NCI-H1436 (cell line): ENCODE data around the gene TTBK2.
"Not testable (repeated sequence)": the region's sequence is repeated elsewhere in the genome, so short reads cannot be mapped to it uniquely, and the experiment has no call there.

Experiments used
- DNase-seq: peaks from one replicate; lab custom pipeline; 2025; lab: John Stamatoyannopoulos, UW

Gene TTBK2

DNA sequence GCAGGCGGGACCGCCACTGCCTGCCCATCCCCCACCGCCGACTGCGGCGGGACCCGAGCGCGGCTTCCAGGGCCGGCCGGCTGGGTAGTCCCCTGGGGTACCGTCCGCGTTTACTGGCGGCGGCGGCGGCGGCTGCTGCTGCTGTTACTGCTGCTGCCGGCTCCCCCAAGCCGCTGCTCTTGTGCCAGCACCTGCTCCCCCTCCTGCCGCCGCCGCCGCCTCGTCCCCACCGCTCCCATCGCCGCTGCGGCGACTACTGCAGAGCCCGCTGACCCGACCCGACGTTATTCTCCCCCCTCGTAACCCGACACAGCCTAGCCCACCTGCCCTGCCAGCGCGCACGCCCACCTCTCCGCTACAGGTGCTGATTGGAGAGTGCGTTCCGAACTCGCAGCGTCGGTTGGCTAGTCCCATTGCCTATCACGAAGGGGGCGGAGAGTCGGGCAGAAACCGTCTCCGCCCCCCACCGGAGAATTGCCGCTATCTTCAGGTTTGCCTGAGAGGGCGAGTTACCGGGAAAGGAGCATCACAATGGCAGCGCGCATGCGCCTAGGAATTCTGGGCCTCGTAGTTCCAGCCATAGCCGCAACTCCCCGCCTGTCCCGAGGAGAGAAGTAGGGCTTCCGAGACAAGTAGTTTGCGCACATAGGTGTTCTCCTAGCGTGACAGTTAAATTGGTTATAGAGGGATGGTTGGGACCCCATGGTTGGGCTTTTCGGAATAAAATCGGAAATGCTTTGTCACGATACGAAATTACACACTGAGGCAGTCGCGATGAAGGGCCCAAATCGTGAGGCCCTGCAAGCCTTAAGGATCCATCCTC is at the start of gene TTBK2:
Gene TTBK2 (minus strand): TSS at position 260 of the 823 bp plus-strand sequence. CDS start 42,161 bp downstream, outside the sequence.
- peak; percentile 98 for DNase-seq

DNA sequence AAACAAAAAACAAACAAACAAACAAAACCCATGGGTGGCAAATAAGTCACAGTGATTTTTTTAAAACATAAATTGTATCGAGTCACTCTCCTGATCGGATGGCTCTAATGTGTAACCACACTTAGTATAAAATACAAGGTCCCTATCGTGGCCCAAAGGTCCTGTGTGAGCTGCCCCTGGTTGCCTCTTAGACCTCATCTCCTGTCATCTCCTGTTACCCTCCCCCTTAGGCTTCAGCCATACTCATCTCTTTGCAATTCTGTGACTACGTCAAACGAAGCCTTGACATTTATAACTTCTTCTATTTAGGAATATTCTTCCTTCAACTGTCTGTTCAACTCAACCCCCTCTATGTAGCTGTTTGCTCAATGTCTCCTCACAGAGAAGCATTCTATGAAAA is 43.9 kb upstream of the TTBK2 start:
- no peak for DNase-seq

DNA sequence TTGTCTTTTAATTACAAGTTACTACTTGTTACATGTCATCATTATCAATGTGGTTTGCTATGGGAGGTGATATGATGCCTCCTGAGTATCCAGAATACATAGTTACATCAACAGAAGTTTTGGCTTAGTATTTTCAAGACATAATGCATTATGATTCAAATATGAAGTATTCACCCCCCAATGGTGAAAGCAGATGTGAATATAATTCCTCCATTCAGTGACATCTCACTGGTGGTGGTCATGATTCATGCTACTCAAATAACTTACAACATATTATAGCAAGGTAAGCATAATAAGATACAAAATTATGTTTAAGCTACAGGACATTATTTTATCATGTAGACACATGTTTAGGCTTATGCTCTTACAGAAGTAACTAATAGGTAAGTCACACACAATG is 34.9 kb upstream of the TTBK2 start:
- DNase-seq, result no peak

DNA sequence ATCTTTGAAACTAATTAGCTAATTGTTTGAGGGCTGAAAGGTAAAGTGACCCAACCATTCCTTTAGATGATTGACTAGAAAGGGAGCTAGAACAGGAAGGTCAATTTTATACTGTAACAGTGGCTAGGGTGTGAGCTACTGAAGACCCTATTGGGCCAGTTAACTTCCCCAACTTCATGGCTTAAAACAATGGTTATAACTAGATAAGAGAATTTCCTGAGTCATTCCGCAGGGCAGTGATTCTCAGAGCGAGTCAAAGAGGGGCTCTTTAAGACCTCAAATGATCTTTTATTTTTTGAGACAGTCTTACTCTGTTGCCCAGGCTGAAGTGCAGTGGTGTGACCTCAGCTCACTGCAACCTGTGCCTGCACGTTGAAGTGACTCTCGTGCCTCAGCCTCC is 33.7 kb upstream of the TTBK2 start:
- no peak for DNase-seq

DNA sequence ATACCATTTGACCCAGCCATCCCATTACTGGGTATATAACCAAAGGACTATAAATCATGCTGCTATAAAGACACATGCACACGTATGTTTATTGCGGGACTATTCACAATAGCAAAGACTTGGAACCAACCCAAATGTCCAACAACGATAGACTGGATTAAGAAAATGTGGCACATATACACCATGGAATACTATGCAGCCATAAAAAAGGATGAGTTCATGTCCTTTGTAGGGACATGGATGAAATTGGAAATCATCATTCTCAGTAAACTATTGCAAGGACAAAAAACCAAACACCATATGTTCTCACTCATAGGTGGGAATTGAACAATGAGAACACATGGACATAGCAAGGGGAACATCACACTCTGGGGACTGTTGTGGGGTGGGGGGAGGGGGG is 28.3 kb upstream of the TTBK2 start:
- DNase-seq, result not testable (repeated sequence)

DNA sequence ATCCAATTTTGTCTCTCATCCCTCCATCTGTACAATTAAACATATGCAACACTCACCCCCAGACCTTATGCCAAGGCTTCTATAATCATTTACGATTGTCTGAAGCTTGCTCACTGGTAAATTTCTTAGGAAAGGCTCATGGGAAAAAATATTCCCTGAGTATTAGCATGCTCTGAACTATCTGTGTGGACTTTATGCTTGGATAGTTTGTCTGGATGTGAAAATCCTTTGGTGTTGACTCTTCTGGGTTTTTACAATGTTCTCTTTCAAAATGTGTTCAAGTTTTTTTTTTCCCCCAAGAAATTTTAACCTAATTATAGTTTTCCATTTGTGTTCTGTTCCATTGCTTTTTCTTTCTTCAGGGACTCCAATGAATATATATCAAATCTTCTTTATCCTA is 19.9 kb upstream of the TTBK2 start:
- DNase-seq, result no peak

DNA sequence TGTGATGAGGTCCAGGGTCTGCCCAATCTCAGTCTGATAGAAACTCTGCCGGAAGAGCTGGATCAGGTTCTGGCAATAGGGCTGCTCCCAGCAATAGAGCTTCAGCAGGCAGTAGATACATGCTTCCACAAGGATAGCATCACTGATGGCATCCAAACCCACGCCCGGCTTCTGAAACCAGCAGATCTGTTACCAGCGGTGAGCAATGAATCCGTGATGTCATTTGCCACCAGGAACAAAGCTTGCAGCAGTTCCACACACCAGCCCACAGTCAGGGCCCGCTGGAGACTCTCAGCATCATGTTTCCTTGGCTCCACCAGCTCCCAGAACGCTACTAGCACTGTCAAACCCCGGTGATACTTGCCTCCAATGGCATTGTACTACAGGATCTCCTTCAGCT is 19.3 kb upstream of the TTBK2 start:
- no peak for DNase-seq

DNA sequence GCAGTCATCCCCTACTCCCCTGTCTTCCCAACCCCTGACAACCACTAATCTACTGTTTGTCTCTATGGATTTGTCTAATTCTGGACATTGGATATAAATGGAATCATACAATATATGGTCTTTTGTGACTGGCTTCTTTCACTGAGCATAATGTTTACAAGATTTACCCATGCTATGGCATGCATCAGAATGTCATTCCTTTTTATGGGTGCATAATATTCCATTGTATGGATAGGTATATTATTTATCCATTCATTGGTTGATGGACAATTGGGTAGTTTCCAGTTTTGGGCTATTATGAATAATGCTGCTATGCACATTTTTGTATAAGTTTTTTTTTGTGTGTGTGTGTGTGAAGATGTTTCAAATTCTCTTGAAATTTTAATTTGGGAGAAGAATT is 16.6 kb upstream of the TTBK2 start:
- DNase-seq, result no peak

DNA sequence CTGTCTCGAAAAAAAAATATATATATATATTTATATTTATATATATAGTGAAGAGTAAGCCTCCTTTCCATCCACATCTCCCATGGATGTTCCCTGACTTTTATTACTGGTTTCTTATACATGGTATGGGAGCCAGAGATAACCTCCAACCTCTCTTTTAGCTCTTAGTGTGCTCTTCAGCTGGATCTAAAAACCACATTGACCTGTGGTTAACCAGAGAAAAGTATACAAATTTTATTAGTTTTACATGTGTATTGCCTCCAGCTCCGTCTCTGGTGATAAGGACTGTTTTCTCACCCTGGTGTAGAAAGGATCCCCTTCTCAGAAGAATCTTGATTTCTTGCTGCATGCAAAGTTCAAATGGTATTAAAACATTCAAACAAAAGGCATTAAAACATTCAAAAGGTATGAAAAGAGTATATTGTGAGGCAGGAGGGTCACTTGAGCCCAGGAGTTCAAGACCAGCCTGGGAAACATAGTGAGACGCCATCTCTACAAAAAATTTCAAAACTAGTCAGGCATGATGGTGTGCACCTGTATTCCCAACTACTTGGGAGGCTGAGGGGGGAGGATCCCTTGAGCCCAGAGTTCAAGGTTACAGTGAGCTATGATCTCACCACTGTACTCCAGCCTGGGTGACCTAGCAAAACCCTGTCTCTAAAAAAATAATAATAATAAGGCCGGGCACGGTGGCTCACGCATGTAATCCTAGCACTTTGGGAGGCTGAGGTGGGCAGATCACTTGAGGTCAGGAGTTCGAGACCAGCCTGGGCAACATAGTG is 13.5 kb upstream of the TTBK2 start:
- DNase-seq, result no peak

DNA sequence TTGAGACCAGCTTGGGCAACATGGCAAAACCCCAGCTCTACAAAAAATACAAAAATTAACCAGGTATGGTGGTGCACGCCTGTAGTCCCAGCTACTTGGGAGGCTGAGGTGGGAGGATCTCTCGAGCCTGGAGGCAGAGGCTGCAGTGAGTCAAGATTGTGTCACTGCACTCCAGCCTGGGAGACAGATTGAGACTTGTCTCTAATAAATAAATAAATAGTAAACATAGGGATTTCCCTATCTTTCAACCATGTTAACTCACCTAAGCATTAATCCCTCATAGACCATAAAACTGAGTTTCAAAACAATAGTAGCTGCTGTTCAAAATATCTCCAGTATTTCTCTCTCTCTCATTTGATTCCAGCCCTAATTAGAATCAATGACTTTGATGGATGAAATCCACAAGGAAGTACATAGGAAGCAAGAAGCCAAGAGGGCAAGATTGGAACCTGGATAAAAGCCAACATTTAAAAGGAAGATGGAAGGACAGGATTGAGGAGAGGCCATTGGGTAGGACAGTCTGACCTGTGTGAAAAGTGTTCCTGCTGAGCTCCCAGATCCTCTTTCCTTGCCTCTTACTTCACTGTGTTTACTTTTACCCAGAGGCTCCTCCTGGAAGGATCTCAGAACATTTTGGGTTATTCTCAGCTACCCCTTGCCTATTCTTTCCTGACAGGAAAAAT is 12.4 kb upstream of the TTBK2 start:
- no peak for DNase-seq

DNA sequence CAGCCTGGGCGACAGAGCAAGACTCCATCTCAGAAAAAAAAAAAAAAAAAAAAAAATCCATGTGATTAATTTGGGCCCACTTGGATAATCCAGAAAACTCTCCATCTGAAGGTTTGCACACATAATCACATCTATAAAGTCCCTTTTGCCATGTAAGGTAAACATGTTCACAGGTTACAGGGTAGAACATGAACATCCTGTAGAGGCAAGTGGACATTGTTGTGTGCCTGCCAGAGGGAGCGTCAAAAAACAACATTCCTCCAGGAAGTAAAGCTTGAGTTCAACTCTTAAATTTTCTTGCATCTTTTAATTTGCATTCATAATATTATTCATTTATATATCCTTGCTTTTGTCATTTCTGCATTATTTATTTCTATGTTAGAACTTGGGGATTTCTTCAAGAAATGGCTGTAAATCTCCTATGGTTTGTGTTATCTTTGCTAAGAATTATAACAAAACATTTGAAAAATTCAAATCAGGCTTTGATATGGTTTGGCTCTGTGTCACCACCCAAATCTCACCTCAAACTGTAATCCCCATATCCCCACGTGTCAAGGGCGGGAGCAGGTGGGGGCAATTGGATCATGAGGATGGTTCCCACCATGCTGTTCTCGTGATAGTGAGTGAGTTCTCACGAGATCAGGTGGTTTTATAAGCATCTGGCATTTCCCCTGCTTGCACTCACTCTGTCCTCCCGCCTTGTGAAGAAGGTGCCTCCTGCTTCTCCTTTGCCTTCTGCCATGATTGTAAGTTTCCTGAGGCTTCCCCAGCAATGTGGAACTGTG is 11.3 kb upstream of the TTBK2 start:
- DNase-seq, result no peak

DNA sequence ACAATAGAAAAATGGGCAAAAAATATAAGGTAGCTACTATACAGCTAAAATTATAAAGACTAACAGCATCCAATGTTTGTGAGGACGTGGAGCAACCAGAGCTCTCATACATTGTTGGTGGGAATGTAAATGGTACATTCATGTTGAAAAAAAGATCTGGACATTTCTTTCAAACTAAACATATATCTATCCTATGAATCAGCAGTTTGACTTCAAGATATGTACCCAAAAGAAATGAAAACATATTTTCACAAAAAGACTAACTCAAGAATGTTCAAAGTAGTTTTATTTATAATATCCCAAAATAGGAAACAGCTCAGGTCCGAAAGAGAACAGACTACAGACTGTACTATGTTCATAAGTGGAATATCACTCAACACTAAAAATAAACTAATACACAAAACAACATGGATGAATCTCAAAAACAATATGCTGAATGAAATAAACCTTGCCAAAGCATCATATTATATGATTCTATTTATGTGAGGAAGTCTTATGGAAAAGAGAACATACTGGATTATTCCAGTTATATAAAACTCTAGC is 8.8 kb upstream of the TTBK2 start:
- DNase-seq, result no peak

DNA sequence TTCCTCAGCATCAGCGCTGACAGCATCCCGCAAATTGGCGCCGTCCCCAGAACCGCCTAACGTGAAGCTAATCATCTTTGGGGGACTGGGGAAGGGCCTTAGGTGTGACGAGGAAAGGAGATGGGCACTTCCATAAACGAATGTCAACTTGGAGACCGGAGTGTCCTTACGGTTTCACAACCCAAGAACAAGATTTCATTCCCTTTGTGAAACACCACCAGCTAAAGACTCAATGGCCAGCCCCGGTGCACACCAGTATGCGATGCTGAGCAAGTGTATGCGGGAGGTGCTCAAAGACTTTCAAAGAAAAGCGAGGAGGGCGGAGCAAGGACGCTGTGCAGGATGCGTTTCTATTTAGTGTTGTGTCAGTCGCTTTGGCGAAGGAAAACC is 759 bp upstream of the TTBK2 start:
- DNase-seq, result no peak

DNA sequence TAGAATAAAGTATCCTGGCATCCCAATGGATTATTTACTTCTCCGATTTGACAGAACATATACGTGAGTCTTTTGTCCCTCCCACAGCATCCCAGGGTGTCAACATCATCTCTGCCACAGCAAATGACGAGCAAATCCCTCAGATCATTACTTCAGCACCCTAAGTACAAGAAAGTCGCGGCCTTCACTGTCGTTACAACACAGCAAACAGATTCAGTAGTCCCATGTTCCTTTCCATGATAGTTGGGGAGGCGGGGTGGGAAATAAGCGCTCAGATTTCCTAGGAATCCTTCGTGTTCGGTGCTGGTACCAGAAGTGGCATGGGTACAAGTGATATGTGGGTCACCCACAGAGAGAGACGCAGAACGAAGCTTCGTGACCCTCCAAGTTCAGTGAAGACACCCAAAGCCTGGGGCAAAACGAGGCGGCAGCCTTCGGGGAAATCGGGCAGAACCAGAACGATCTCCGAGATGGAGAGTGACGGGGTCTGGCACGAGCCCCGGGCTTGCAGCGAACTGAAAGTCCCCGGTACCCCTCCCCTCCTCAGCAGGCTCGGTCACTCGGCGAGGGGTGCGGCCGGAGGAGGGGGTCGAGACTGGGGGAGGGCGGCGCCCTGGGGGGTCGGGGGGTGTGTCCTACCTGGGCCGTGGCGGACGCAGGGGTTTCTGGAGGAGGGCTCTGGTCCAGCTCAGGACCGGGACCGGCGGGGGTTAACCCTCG is 619 bp downstream of the TTBK2 start:
- DNase-seq, result no peak

DNA sequence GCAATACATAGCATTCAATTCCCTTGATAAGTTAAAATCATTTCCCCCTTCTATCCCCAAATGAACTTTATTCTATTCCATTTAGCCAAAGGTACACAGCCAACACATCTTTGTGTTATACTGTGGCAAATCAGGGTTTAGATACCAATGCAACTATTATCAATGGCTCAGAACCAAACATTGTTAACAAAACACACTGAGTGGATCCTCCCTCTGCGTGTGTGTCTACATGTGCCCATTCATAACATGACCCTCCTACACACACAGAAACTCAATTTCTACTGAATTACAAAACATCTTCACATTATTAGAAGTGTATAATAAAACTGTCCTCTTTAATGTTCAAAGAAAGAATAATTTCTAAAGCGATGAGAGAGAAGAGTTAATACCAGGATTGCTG is 1.3 kb downstream of the TTBK2 start:
- no peak for DNase-seq

DNA sequence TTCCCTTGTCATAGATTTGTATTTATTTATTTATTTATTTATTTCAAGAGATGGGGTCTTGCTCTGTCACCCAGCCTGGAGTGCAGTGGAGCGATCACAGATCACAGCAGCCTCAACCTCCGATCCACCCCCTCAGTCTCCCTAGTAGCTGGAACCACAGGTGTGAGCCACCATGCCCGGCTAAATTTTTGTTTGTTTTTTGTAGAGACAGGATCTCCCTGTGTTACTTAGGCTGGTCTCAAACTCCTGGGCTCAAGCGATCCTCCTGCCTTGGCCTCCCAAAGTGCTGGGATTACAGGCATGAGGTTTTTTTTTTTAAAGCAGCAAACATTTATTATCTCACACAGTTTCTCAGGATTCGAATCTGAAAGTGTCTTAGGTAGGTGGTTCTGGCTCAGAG is 2.5 kb downstream of the TTBK2 start:
- DNase-seq, result no peak

DNA sequence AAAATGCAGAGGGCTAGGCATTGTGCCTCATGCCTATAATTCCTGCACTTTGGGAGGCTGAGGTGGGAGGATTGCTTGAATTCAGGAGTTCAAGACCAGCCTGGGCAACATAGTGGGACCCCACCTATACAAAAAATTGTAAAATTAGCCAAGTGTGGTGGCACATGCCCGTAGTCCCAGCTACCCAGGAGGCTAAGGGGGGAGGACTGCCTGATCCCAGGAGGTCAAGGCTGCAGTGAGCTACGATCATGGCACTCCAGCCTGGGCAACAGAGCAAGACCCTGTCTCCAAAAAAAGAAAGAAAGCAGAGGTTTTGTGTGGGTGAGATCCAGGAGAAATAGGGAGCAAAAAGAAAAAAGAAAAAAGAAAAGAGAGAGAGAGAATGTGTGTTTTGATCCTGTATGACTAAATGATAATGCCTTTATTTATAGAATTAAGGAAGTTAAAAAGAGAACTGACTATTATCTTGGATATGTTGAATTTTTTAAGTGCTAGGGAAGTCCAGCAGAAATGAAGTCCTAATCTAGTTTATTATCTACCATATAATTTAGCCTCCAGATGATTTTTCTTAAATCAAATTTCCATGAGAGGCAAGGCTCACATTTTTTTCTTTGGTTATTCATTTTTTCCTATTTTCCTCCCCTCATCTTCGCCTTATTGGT is 4.8 kb downstream of the TTBK2 start:
- no peak for DNase-seq

DNA sequence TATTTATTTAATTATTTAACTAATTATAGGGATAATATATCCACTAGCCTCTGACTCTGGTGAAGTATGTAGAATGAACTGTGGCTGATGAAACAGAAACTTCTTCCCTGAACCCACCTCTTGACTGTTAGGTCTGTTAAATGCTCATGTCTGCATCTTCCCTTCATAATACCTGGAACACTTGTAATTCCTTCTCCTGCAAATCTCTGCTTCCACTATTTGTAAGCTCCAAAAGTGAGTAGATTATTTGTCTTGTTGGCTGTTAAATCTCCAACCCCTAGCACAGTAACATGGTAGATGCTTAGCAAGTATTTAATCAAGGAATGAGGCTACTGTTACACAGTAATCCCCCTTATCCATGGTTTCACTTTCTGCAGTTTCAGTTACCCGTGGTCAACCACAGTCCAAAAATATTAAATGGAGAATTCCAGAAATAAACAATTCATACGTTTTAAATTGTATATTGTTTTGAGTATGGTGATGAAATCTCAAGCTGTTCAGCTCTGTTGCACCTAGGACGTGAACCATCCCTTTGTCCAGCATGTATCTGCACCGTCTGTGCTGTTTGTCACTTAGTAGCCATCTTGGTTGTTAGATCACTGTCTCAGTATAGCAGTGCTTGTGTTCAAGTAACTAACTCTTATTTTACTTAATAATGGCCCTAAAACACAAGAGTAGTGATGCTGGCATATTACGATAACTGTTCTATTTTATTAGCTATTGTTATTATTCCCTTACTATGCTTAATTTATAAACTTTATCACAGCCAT is 5.7 kb downstream of the TTBK2 start:
- no peak for DNase-seq

DNA sequence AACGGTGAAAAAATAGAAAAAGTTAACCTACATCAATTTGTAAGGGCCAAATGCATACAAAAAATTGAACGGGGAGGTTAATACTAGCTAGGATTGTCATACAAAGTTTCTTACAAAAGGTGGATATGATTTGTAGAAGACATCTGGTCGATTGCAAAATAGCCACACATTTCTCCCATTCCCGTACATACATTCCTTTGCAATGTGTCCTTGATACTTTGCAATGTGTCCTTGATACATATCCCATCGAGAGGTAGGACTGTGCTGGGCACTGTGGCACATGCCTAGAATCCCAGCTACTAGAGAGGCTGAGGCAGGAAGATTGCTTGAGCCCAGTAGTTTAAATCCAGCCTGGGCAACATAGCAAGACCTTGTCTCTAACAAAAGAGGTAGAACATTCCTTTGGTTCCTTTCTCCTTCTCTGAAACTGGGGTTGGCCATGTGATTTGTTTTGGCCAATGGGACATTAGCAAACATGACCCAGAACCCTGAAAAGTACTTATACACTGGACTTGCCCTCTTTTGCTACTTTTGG is 9.5 kb downstream of the TTBK2 start:
- DNase-seq, result no peak

DNA sequence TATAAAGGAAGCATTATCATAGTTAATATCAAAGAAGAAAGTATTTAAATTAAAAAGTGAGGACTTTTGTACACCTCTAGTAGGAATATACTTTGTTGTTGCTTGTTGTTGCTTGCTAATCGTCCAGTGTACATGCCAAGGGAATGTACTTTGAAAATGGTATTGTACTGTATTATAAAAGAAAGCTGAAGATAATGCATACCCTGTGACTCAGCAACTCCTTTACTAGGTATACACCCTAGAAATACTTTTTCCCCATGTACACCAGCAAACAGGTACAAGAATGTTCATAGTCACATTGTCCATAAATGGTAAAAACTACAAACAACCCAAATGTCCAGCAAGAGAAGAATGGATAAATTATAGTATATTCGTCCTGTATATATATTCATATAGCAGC is 12.0 kb downstream of the TTBK2 start:
- no peak for DNase-seq
